WTC11 (cell line): ENCODE data around the gene SLC35G2. TPM values are rescaled to one million over a fixed set of nuclear protein-coding genes. Genes with fewer than 3 reads are reported as not detected.

Experiments
- ATAC-seq: fragments of 200-7000 bp; cut with Tn5 transposase; 2 replicates; pipeline ENCODE4 v1.10.0; 2021; ENCODE audit warnings: mild to moderate bottlenecking, moderate library complexity
- CTCF ChIA-PET: fragments of 300-600 bp; sonication (Branson Sonifier 250); formaldehyde crosslinking; loops from one replicate; lab custom pipeline; 2021; ENCODE audit warnings: antibody characterized with exemption; lab: Charles Lee
- POLR2A ChIA-PET: fragments of 350-600 bp; sonication (Branson Sonifier 250); formaldehyde crosslinking; loops from one replicate; lab custom pipeline; 2021; ENCODE audit warnings: antibody characterized with exemption; lab: Charles Lee
- DNase-seq: peaks from one replicate; pipeline ENCODE4 v3.0.0; 2021; ENCODE audit warnings: low spot score
- H3K27ac Mint-ChIP-seq: 2 replicates; pipeline ENCODE4 v1.8.0; 2021; ENCODE audit warnings: mixed read lengths
- H3K27me3 Mint-ChIP-seq: 2 replicates; pipeline ENCODE4 v1.8.0; 2021; ENCODE audit warnings: low read depth, mild to moderate bottlenecking, moderate library complexity, mixed read lengths
- H3K36me3 Mint-ChIP-seq: 2 replicates; pipeline ENCODE4 v1.8.0; 2021; ENCODE audit warnings: mixed read lengths
- H3K4me1 Mint-ChIP-seq: 2 replicates; pipeline ENCODE4 v1.8.0; 2022; ENCODE audit warnings: mixed read lengths
- H3K4me3 Mint-ChIP-seq: 2 replicates; pipeline ENCODE4 v1.8.0; 2021; ENCODE audit warnings: mild to moderate bottlenecking, moderate library complexity, mixed read lengths
- H3K9me3 Mint-ChIP-seq: 2 replicates; pipeline ENCODE4 v1.8.0; 2021; ENCODE audit warnings: mixed read lengths
- KAT7 ChIP-seq: sonication (generic); formaldehyde crosslinking; IDR thresholded peaks from 2 replicates; pipeline ENCODE4 v1.8.1; 2023; ENCODE audit warnings: missing genetic modification reagents, mild to moderate bottlenecking, borderline replicate concordance
- MXD4 ChIP-seq: fragments of 250-450 bp; sonication (Bioruptor Pico); IDR thresholded peaks from 2 replicates; pipeline ENCODE4 v1.8.0; 2021; ENCODE audit warnings: mild to moderate bottlenecking, moderate library complexity, borderline replicate concordance
- NR3C1 ChIP-seq: sonication (generic); formaldehyde crosslinking; conservative IDR thresholded peaks from 2 replicates; pipeline ENCODE4 v1.8.1; 2023; ENCODE audit warnings: low read depth, mild to moderate bottlenecking, missing genetic modification reagents
- RORB ChIP-seq: fragments of 250-450 bp; sonication (Bioruptor Pico); IDR thresholded peaks from 2 replicates; pipeline ENCODE4 v1.9.0; 2021; ENCODE audit warnings: mild to moderate bottlenecking
- TEAD4 ChIP-seq: sonication (generic); formaldehyde crosslinking; IDR thresholded peaks from 2 replicates; pipeline ENCODE4 v1.8.0; 2022; ENCODE audit warnings: mild to moderate bottlenecking, missing genetic modification reagents
- TP53 ChIP-seq: sonication (generic); formaldehyde crosslinking; IDR thresholded peaks from 2 replicates; pipeline ENCODE4 v1.8.1; 2023; ENCODE audit warnings: mild to moderate bottlenecking, missing genetic modification reagents
- ZNF232 ChIP-seq: sonication (generic); formaldehyde crosslinking; IDR thresholded peaks from 2 replicates; pipeline ENCODE4 v1.8.0; 2022; ENCODE audit warnings: mild to moderate bottlenecking, missing genetic modification reagents
- ZNF263 ChIP-seq: sonication (generic); formaldehyde crosslinking; IDR thresholded peaks from 2 replicates; pipeline ENCODE4 v1.8.1; 2022; ENCODE audit warnings: low read depth, mild to moderate bottlenecking, moderate library complexity, missing genetic modification reagents
- ZNF423 ChIP-seq: fragments of 250-450 bp; sonication (Bioruptor Pico); IDR thresholded peaks from 2 replicates; pipeline ENCODE4 v2.1.2; 2022; ENCODE audit warnings: mild to moderate bottlenecking, moderate library complexity
- total RNA-seq: library from RNA; stranded (reverse); gene quantifications from 3 replicates; pipeline ENCODE4 v1.2.3, GENCODE V29; 2021
- TF ChIP-seq, protein P1 (sequence below): sonication (generic); formaldehyde crosslinking; IDR thresholded peaks from 2 replicates; pipeline ENCODE4 v1.8.0; 2022; ENCODE audit warnings: mild to moderate bottlenecking, missing genetic modification reagents
- TF ChIP-seq, protein P2 (sequence below): fragments of 250-450 bp; sonication (Bioruptor Pico); IDR thresholded peaks from 2 replicates; pipeline ENCODE4 v2.1.2; 2022; ENCODE audit warnings: mild to moderate bottlenecking, moderate library complexity
- TF ChIP-seq, protein P3 (sequence below): fragments of 250-450 bp; sonication (Bioruptor Pico); conservative IDR thresholded peaks from 2 replicates; pipeline ENCODE4 v1.9.0; 2021; ENCODE audit warnings: mild to moderate bottlenecking
- TF ChIP-seq, protein P4 (sequence below): fragments of 250-450 bp; sonication (Bioruptor Pico); IDR thresholded peaks from 2 replicates; pipeline ENCODE4 v1.9.0; 2021; ENCODE audit warnings: mild to moderate bottlenecking
- TF ChIP-seq, protein P5 (sequence below): sonication (generic); formaldehyde crosslinking; IDR thresholded peaks from 2 replicates; pipeline ENCODE4 v1.8.1; 2023; ENCODE audit warnings: mild to moderate bottlenecking, missing genetic modification reagents
- TF ChIP-seq, protein P6 (sequence below): fragments of 250-450 bp; sonication (Bioruptor Pico); IDR thresholded peaks from 2 replicates; pipeline ENCODE4 v1.9.0; 2021; ENCODE audit warnings: moderate library complexity, mild to moderate bottlenecking, inconsistent platforms, borderline replicate concordance
- TF ChIP-seq, protein P7 (sequence below): sonication (generic); formaldehyde crosslinking; IDR thresholded peaks from 2 replicates; pipeline ENCODE4 v1.8.1; 2023; ENCODE audit warnings: mild to moderate bottlenecking, missing genetic modification reagents
- TF ChIP-seq, protein P8 (sequence below): sonication (generic); formaldehyde crosslinking; IDR thresholded peaks from 2 replicates; pipeline ENCODE4 v1.8.1; 2022; ENCODE audit warnings: mild to moderate bottlenecking, moderate library complexity, missing genetic modification reagents

SLC35G2 gene
- total RNA-seq, 1 experiment from 2014 or later = 3.6 TPM

DNA sequence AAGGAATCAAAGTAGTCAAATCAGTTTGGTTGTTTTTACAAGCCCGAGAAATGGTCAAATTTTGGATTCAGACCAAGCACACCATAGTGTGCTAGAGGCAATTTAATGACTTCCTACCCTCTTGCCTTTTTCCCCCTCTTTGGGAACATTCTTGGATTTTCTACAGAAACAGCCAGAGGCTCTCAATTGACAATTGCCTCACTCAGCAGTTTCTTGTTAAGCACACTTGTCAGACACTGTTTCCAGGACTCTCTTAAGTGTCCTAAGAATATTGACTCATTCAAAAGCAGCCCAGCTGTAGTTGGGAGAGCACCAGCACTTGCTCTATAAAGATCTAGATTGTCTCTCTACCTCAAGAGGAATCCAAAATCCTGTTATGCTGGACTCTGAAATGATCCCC, 1.5 kb upstream of the SLC35G2 start:
- ChIA-PET CTCF (interaction anchor here (0.5 to 1.1 kb wide), 2 partner anchors 9 to 196 kb away, joined by 3 to 5 read pairs; no protein-coding TSS in a partner anchor), POLR2A (no interaction called here)
- DNase-seq = no peak
- H3K36me3 Mint-ChIP-seq = peaks cover under 1% of the 10 kb centered on the region
- TF ChIP-seq, protein P1, sequence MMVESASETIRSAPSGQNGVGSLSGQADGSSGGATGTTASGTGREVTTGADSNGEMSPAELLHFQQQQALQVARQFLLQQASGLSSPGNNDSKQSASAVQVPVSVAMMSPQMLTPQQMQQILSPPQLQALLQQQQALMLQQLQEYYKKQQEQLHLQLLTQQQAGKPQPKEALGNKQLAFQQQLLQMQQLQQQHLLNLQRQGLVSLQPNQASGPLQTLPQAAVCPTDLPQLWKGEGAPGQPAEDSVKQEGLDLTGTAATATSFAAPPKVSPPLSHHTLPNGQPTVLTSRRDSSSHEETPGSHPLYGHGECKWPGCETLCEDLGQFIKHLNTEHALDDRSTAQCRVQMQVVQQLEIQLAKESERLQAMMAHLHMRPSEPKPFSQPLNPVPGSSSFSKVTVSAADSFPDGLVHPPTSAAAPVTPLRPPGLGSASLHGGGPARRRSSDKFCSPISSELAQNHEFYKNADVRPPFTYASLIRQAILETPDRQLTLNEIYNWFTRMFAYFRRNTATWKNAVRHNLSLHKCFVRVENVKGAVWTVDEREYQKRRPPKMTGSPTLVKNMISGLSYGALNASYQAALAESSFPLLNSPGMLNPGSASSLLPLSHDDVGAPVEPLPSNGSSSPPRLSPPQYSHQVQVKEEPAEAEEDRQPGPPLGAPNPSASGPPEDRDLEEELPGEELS = no peak
- TF ChIP-seq TP53 (CRISPR knock-in tag) (no peak), KAT7 (CRISPR knock-in tag) (no peak), RORB (no peak), ZNF423 (CRISPR knock-in tag) (no peak), ZNF263 (CRISPR knock-in tag) (no peak), ZNF232 (CRISPR knock-in tag) (no peak), TEAD4 (CRISPR knock-in tag) (no peak), NR3C1 (no peak), MXD4 (no peak)
- TF ChIP-seq, protein P2, sequence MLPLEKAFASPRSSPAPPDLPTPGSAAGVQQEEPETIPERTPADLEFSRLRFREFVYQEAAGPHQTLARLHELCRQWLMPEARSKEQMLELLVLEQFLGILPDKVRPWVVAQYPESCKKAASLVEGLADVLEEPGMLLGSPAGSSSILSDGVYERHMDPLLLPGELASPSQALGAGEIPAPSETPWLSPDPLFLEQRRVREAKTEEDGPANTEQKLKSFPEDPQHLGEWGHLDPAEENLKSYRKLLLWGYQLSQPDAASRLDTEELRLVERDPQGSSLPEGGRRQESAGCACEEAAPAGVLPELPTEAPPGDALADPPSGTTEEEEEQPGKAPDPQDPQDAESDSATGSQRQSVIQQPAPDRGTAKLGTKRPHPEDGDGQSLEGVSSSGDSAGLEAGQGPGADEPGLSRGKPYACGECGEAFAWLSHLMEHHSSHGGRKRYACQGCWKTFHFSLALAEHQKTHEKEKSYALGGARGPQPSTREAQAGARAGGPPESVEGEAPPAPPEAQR (CRISPR knock-in tag) = no peak
- TF ChIP-seq, protein P3, sequence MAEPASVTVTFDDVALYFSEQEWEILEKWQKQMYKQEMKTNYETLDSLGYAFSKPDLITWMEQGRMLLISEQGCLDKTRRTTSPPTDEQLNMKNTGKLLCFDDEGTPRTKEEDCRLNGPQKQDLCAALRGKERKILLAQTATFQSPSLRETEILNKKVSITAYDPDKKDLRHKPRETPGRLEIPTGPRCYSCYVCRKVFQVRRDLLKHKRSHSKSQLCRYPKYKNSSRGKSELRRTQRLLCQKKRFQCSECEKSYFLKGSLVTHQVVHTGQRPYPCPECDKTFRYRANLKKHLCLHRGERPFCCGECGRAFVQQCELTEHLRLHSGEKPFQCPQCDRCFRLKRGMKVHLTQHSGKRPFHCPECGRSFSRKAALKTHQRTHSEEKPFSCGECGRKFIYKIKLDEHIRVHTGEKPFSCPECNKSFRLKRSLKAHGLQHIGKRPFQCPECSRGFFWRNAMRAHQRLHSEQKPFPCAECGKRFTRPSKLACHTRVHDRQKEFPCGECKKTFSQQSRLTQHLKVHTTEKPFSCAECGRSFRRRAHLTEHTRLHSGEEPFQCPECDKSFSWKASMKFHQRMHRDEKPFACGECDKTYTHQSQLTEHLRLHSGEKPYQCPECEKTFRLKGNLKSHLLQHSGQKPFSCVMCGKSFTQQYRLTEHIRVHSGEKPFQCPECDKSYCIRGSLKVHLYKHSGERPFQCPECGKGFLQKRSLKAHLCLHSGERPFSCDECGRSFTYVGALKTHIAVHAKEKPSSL (CRISPR knock-in tag) = no peak
- TF ChIP-seq, protein P4, sequence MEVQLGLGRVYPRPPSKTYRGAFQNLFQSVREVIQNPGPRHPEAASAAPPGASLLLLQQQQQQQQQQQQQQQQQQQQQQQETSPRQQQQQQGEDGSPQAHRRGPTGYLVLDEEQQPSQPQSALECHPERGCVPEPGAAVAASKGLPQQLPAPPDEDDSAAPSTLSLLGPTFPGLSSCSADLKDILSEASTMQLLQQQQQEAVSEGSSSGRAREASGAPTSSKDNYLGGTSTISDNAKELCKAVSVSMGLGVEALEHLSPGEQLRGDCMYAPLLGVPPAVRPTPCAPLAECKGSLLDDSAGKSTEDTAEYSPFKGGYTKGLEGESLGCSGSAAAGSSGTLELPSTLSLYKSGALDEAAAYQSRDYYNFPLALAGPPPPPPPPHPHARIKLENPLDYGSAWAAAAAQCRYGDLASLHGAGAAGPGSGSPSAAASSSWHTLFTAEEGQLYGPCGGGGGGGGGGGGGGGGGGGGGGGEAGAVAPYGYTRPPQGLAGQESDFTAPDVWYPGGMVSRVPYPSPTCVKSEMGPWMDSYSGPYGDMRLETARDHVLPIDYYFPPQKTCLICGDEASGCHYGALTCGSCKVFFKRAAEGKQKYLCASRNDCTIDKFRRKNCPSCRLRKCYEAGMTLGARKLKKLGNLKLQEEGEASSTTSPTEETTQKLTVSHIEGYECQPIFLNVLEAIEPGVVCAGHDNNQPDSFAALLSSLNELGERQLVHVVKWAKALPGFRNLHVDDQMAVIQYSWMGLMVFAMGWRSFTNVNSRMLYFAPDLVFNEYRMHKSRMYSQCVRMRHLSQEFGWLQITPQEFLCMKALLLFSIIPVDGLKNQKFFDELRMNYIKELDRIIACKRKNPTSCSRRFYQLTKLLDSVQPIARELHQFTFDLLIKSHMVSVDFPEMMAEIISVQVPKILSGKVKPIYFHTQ (CRISPR knock-in tag) = no peak
- TF ChIP-seq, protein P5, sequence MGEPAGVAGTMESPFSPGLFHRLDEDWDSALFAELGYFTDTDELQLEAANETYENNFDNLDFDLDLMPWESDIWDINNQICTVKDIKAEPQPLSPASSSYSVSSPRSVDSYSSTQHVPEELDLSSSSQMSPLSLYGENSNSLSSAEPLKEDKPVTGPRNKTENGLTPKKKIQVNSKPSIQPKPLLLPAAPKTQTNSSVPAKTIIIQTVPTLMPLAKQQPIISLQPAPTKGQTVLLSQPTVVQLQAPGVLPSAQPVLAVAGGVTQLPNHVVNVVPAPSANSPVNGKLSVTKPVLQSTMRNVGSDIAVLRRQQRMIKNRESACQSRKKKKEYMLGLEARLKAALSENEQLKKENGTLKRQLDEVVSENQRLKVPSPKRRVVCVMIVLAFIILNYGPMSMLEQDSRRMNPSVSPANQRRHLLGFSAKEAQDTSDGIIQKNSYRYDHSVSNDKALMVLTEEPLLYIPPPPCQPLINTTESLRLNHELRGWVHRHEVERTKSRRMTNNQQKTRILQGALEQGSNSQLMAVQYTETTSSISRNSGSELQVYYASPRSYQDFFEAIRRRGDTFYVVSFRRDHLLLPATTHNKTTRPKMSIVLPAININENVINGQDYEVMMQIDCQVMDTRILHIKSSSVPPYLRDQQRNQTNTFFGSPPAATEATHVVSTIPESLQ (CRISPR knock-in tag) = no peak
- TF ChIP-seq, protein P6, sequence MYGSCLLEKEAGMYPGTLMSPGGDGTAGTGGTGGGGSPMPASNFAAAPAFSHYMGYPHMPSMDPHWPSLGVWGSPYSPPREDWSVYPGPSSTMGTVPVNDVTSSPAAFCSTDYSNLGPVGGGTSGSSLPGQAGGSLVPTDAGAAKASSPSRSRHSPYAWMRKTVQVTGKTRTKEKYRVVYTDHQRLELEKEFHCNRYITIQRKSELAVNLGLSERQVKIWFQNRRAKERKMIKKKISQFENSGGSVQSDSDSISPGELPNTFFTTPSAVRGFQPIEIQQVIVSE = no peak
- TF ChIP-seq, protein P7, sequence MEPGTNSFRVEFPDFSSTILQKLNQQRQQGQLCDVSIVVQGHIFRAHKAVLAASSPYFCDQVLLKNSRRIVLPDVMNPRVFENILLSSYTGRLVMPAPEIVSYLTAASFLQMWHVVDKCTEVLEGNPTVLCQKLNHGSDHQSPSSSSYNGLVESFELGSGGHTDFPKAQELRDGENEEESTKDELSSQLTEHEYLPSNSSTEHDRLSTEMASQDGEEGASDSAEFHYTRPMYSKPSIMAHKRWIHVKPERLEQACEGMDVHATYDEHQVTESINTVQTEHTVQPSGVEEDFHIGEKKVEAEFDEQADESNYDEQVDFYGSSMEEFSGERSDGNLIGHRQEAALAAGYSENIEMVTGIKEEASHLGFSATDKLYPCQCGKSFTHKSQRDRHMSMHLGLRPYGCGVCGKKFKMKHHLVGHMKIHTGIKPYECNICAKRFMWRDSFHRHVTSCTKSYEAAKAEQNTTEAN (CRISPR knock-in tag) = no peak
- TF ChIP-seq, protein P8, sequence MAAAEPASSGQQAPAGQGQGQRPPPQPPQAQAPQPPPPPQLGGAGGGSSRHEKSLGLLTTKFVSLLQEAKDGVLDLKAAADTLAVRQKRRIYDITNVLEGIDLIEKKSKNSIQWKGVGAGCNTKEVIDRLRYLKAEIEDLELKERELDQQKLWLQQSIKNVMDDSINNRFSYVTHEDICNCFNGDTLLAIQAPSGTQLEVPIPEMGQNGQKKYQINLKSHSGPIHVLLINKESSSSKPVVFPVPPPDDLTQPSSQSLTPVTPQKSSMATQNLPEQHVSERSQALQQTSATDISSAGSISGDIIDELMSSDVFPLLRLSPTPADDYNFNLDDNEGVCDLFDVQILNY = no peak
- TF ChIP-seq, all 79 proteins: peak for 0
- Mint-ChIP-seq H3K9me3 (peaks cover 4% of the 10 kb centered on the region), H3K27ac (no peak overlapping the region), H3K4me1 (peaks cover 24% of the 10 kb centered on the region), H3K4me3 (peak overlapping the region; percentile 87; the same call in 1 of the 2 replicates), H3K27me3 (peaks cover 31% of the 10 kb centered on the region)
- no peak for ATAC-seq
